Pancreas (tissue), 10 donors: ENCODE results near the gene ARR3. TPM values are rescaled to one million over a fixed set of nuclear protein-coding genes. Genes with fewer than 3 reads are reported as not detected.

Source experiments
- ATAC-seq, 4 donors: fragments of 200-7000 bp; cut with Tn5 transposase; one replicate each; pipeline versions ENCODE4 v1.8.0 to v1.9.1; 2020; ENCODE audit warnings: mild to moderate bottlenecking in 4 of 4, moderate library complexity in 4 of 4
- DNase-seq, 6 donors: peaks; one replicate each; pipeline ENCODE4 v3.0.0-alpha.2; 2020
- FAIRE-seq: peaks from 2 replicates; lab custom pipeline; 2012; peaks lifted over from hg19 to GRCh38; lab: Jason Lieb, UNC
- H3K27ac ChIP-seq, 4 donors: fragments of 200-600 bp; sonication (generic); 1 replicate in 3 of 4; 2 replicates in 1 of 4; pipeline versions ENCODE4 v1.5.0 to v1.8.0; 2020
- H3K27me3 ChIP-seq, 4 donors: fragments of 200-600 bp; one replicate each; pipeline ENCODE4 v1.8.0; 2021
- H3K36me3 ChIP-seq, 3 donors: fragments of 200-600 bp; sonication (generic) in 1 of 3; one replicate each; pipeline versions ENCODE4 v1.5.0 to v1.8.0; 2020 to 2021
- H3K4me1 ChIP-seq, 3 donors: fragments of 200-600 bp; one replicate each; pipeline ENCODE4 v1.8.0; 2021
- H3K4me3 ChIP-seq, 4 donors: fragments of 200-600 bp; sonication (generic) in 2 of 4; one replicate each; pipeline versions ENCODE4 v1.5.0 to v1.8.0; 2020 to 2021
- H3K9me3 ChIP-seq, 4 donors: fragments of 200-600 bp; one replicate each; pipeline ENCODE4 v1.8.0; 2021
- CTCF ChIP-seq, 4 donors: fragments of 200-600 bp; sonication (generic) in 3 of 4; IDR thresholded peaks; one replicate each; pipeline versions ENCODE4 v1.5.0 to v1.8.0; 2021; ENCODE audit warnings: antibody characterized with exemption in 4 of 4
- WGBS, 2 donors: extraction: QIAGEN DNeasy Blood & Tissue Kit; methylation state at CpG; one replicate each; pipeline ENCODE4 v1.1.7; 2013; 5-methylcytosine and 5-hydroxymethylcytosine counted together
- intact Hi-C, 3 donors: fragments of 100-400 bp; cut with DNase I; formaldehyde crosslinking; loops; one replicate each; pipeline versions ENCODE4 v1.11.1 to v1.14.2; 2022
- polyA plus RNA-seq, 2 donors: library from polyadenylated mRNA; stranded (reverse); fragments of 200-250 nt; gene quantifications; one replicate each; pipeline ENCODE4 v1.2.3, GENCODE V29; 2013
- total RNA-seq, 6 donors: library from RNA; stranded (reverse); fragmentation: NEBNext Ultra II Directional in 4 of 6; extraction: Animal tissue kit (Norgen Biotek cat#: 25700) in 4 of 6; gene quantifications; one replicate each; pipeline versions ENCODE4 v1.2.1 to v1.2.4, GENCODE V29; 2021 to 2023
- donor health status: healthy with polysubstance abuse.
- donor health status: DM: no; HTN: no; CAD: no; lungs with moderate emphysema.
- donor health status: DM: no; HTN: no; CAD: no.
- donor health status: control.
- donor health status: control.
- donor health status: Bipolar disorder and iron deficiency.
- donor health status: DM: yes; HTN: yes; CAD: no.
- donor health status: DM: no; HTN: no; CAD: no.
- donor health status: DM: no; HTN: no; CAD: no.
- donor health status: DM: yes; HTN: yes; CAD: no.

Gene ARR3
- total RNA-seq (not detected), polyA plus RNA-seq (not detected)

GRCh38 chrX:70268034-70268433, at the start of gene ARR3:
TSS of gene ARR3 (plus strand) at chrX:70268334. CDS start at chrX:70269386, 1,052 bp downstream.
- DNase-seq (no peak), FAIRE-seq (no peak), ATAC-seq (no peak)
- Histone ChIP-seq H3K27me3 (no peaks in the 10 kb centered on the region), H3K4me1 (no peaks in the 10 kb centered on the region), H3K36me3 (no peaks in the 10 kb centered on the region), H3K4me3 (no peak within 1 kb of the TSS), H3K27ac (no peak within 1 kb of the TSS), H3K9me3 (no peaks in the 10 kb centered on the region)
- TF ChIP-seq CTCF (IDR thresholded peaks at IDR 0.05) = no peak
- intact Hi-C loops = no loop called here

DNA sequence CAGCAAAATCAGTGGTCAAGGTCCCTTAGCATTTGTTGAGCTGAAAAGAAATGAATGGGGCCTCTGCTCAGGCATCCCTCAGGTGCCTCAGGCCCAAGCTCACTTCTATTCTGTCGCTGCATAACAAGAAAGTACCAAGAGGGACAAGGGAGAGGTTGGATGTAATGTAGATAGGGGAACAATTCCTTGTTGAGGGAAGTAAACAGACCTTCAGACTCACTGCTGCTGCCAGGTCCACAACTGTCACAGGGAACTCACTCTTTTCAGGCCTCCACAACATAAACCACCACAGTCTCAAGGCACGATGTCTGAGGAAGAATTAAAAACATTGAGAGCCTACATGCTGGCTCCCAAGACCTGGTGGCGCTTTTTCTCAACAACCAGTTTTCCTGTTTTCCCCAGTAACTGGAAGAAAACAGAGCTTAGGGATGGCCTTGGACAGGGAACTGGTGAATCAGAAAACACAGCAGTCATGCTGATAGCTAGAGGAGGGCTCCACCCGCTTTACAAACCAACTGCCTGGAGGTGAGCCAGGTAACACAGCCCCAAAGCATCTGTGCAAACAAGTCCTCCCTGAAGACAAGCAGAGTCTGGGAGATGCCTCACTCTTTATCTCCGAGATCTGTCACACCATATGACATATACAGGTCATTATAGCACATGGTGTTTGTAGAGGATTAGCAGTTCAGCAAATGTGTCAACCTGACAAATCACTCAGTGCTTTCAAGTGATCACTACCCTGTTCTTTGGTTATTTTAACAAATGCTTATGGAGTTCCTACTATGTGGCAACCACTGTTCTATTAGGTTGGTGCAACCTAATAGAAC, 48.0 kb upstream of the ARR3 start:
- intact Hi-C loops = no loop called here
- FAIRE-seq = no peak
- Histone ChIP-seq H3K4me3 (no peak overlapping the region), H3K36me3 (no peaks in the 10 kb centered on the region), H3K27ac (no peak overlapping the region), H3K9me3 (no peaks in the 10 kb centered on the region), H3K27me3 (peaks cover 0 to 11% (median 0%) of the 10 kb centered on the region in 4 donors), H3K4me1 (no peaks in the 10 kb centered on the region)
- peak in 1 of 6 donors; percentile 18 for DNase-seq
- ATAC-seq = peak in 2 of 4 donors; percentile 74 to 80
- 70 to 73% methylated on average over 5 of the region's 5 CpGs for WGBS, 2 donors
- no peak for TF ChIP-seq CTCF (IDR thresholded peaks at IDR 0.05)

- H3K27me3 ChIP-seq = no peaks in the 10 kb centered on the region
- no peak overlapping the region for H3K4me3 ChIP-seq
- no peak for DNase-seq
- ATAC-seq = no peak
- H3K9me3 ChIP-seq = no peaks in the 10 kb centered on the region
- no peak for TF ChIP-seq CTCF (IDR thresholded peaks at IDR 0.05)
- no peaks in the 10 kb centered on the region for H3K4me1 ChIP-seq
- no peak overlapping the region for H3K27ac ChIP-seq
- no peaks in the 10 kb centered on the region for H3K36me3 ChIP-seq
- no peak for FAIRE-seq
- intact Hi-C loops = no loop called here
Measured at GRCh38 chrX:70226048-70226447, 42.1 kb upstream of the ARR3 start.

DNA sequence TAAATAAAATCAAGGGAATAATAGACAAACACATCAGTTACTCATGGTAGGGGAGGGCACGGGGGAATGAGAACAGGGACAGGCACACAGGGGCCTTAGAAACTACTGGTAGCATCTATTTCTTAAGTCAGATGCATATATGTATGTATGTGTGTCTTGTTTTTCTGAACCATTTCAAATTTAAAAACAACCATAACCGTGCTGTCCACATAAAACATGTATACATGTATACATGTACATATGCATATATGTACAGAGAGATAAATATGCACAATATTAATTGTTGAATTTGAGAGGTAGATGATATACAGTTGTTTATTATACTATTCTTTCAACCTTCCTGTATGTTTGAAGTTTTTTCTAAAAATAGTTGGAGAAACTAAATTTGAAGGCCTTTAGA, 41.4 kb upstream of the ARR3 start:
- DNase-seq (no peak), ATAC-seq (no peak), FAIRE-seq (peak; percentile 9)
- Histone ChIP-seq H3K27me3 (no peaks in the 10 kb centered on the region), H3K4me1 (no peaks in the 10 kb centered on the region), H3K9me3 (no peaks in the 10 kb centered on the region), H3K4me3 (no peak overlapping the region), H3K27ac (no peak overlapping the region), H3K36me3 (no peaks in the 10 kb centered on the region)
- intact Hi-C loops = no loop called here
- TF ChIP-seq CTCF (IDR thresholded peaks at IDR 0.05) = no peak
- WGBS, 2 donors = 69 to 77% methylated on average over 2 of the region's 2 CpGs

- H3K36me3 ChIP-seq = no peaks in the 10 kb centered on the region
- FAIRE-seq (no peak), ATAC-seq (no peak), DNase-seq (no peak)
- no peak overlapping the region for H3K4me3 ChIP-seq
- 43 to 44% methylated on average over 4 of the region's 4 CpGs for WGBS, 2 donors
- intact Hi-C loops = no loop called here
- H3K9me3 ChIP-seq = no peaks in the 10 kb centered on the region
- H3K27ac ChIP-seq = no peak overlapping the region
- no peaks in the 10 kb centered on the region for H3K27me3 ChIP-seq
- TF ChIP-seq CTCF (IDR thresholded peaks at IDR 0.05) = no peak
- H3K4me1 ChIP-seq = no peaks in the 10 kb centered on the region
Measured at GRCh38 chrX:70231666-70232065, 36.5 kb upstream of the ARR3 start.
